ENCODE results near the gene DDHD1.
A peak's percentile ranks its signal among the peaks of the same experiment; 100 is the strongest.

The DDHD1 gene

DNA sequence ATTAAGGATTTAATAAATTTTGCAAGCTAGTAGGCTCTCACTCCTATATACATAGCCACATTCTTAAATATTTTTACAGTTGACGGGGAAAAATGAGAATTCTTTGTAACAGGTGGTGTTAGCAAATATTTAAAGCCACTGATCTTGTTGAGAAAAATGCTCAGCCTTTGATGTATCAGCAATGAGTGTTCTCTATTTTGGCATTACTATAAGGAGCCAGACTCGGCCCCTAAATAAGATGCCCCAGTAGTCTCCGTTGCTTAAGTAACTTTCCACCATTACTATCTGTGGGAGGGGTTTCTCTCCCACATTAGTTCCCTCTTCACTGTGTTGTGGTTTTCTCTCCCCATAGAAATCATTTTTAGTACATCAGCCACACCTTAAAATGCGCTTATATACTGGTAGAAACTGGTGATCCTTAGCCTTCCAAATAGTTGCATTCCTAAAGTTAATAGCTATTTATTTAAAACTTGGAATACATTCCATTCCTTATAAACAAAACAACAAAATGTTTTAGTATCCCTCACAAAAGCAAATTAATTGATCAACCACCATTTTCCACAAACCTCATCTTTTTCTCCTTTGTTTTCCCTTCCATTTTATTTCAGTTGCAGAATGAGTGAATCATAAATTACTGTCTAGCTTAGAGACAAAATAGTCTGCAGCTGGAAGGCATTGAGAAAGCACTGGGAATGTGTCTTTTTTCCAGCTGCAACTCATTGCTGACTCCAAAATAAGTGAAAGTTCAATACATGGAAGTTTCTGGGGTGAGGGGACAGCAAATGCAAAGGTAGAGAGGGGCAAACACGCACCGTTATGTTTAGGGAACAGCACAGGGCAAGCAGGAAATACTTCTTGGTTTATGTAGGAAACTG lies 117.5 kb downstream of the DDHD1 start:
- FAIRE-seq (peak; percentile 31), DNase-seq (ENCODE audit: insufficient read length, low spot score) (no peak)

DNA sequence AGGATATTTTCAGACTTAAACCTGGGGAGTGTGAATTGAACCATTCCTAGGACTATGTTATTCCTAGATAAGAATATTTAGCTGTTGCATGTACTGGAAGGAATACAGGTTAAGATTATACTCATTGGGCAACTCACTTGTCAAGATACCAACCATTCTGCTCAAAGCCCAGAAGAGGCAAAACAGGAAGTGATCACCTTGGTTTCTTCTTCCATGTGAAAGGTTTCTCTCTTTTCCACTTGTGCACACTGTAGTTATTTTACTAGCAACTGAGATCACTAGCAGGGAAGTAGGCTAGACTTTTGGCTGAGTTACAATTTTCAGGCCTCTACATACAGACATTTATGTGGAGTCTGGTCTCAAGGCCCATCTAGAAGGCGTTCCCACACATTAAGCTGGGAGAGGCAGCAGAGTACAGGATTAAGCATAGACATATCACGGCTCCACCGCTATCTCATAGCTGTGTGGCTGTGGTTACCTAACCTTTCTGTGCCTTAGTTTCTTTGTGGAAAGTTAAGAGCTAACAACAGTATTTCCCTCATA lies 118.4 kb downstream of the DDHD1 start:
- DNase-seq (ENCODE audit: insufficient read length, low spot score) = no peak
- peak; percentile 79 for FAIRE-seq

DNA sequence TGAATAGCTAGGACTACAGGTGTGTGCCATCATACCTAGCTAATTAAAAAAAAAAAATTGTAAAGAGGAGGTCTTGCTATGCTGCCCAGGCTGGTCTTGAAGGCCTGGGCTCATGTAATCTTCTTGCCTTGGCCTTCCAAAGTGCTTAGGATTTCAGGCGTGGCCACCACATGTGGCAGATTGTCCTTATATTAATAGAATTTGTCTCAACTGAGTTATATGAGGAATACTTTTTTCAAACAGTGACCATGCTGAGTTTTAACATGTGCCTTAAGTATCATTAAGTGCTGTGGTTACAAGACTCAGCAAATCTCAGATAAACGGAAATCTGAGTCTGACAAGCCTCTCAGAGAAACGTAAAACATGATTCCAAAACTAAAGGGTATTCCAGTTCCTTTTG lies 119.1 kb downstream of the DDHD1 start:
- FAIRE-seq (peak; percentile 28), DNase-seq (ENCODE audit: insufficient read length, low spot score) (no peak)

DNA sequence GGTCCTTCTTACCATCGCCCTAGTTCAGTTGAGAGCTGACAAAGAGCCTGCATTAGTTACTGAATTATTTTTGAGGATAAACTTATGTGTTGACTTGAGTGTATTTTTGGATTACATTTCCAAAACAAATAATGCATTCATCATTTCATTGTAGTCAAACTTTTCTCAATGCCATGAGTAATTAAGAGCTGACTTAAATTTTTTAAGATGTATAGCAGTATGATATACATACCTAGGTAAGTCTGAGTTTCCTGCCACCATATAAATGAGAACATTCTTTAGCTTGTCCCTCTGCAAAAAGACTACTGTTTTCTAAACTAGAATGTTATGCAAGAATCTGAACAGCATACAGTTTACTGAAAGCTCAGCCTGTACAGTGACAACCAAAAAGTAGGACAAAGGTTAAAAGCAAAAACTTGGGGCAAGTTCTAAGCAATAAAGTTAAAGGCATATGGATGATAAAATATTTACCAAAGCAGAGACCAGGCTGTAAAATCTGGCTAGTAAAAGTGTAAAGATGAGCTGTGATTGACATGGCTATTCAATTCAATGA lies 120.2 kb downstream of the DDHD1 start:
- FAIRE-seq = peak; percentile 73
- DNase-seq (ENCODE audit: insufficient read length, low spot score) = no peak

DNA sequence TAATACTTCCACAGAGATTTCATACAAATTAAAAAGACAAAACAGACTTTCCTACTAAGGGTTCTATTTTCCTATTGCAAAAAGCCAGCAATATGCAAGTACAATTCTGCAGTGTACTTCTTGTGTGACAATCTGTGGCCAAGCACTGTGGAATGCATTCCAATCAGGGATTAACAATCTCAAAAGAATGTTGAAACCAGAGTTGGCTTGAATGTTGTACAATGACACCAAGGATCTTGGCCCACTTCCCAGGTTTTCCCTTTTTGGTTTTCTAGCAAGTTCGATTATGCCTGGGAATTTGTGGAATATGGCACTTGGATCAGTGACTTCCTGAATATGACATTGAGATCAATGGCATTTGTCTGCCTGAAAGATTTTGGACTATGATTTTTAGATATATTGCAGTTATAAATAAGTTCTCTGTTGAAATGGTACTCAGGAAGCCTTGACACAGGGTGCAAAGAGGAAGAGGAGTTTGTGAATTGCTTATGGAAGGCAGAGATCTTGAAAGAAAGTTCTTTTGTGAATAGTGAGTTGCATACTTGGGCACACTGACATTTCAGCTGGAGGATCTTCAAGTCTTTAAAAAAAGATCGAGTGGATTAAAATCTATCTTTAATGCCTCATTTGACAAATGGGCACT lies 120.8 kb downstream of the DDHD1 start:
- peak; percentile 71 for DNase-seq (ENCODE audit: insufficient read length, low spot score)

DNA sequence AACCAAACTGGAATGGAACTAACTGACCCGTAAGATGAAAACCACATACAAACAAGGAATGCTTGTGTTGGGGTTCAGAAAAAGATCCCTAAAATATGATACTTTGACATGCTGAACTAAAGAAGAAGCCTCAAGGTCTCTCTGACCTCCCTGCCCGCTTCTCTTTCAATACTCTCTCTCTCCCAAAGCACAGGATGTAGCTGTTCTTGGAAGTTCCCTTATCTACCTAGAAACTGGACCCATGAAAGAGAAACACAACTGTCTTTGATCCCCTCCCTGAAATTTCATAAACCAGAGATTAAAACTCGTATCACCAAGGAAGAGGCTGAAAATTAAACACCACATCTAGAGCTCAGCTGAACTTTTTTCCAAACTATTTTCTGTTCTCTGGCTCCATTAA lies 125.6 kb downstream of the DDHD1 start:
- DNase-seq (ENCODE audit: insufficient read length, low spot score) (no peak), FAIRE-seq (no peak)

More for the DNA sequence above, 120.8 kb downstream of the DDHD1 start:
- peak; percentile 98 for FAIRE-seq

DNA sequence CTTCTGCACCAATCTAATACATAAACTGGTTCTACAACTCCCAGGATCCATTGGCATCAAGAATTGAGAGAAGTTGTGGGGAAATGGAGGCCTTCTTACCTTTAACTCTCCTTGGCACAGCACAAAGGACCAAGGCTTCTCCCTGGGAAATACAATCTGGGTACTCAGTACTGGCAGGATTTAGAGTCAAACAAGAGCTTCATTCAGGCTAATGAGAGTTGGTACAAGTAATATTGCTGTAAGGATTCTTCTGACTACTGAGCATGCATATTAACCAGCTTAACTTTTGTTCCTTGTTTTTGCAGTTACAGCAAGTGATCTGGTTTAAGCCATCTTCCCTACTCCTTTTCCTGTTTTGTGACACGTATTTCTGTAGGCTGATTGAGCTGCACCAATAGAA lies 126.1 kb downstream of the DDHD1 start:
- FAIRE-seq (peak; percentile 13), DNase-seq (ENCODE audit: insufficient read length, low spot score) (no peak)

DNA sequence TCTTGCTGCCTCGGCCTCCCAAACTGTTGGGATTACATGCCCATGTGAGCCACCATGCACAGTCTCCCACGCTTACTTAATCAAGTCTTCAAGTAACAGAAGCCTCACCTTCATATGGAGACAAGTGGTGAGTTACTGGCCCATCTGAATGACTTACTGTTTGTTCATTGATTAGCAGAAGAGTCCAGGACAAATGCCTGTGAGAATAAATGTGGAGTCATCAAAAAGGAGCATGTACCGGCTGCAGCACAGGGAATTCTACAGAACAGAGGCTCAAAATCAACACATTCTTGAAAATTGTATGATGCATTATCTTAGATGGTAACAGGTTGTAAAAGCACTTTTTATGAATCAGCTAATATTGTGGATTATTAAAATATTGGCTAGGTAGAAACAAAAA lies 129.8 kb downstream of the DDHD1 start:
- FAIRE-seq (no peak), DNase-seq (ENCODE audit: insufficient read length, low spot score) (no peak)

DNA sequence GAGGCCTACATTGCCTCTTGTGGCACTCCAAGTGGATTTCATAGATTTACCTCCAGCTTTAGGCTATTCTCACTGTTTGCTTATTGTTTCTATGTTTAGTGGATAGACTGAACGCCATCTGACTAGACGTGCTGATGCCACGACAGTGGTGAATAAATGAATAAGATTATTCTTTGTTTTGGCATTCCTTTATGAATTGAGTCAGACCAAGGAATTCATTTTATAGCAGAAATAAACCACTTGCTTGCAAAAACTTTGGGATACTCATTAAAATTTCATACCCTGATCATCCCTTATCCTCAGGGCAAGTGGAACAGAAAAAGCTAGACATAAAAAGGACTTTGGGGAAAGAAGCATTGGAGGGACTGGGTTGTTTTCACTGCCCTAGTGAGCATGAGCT lies 130.5 kb downstream of the DDHD1 start:
- DNase-seq (ENCODE audit: insufficient read length, low spot score) = peak; percentile 37
- FAIRE-seq = peak; percentile 81

DNA sequence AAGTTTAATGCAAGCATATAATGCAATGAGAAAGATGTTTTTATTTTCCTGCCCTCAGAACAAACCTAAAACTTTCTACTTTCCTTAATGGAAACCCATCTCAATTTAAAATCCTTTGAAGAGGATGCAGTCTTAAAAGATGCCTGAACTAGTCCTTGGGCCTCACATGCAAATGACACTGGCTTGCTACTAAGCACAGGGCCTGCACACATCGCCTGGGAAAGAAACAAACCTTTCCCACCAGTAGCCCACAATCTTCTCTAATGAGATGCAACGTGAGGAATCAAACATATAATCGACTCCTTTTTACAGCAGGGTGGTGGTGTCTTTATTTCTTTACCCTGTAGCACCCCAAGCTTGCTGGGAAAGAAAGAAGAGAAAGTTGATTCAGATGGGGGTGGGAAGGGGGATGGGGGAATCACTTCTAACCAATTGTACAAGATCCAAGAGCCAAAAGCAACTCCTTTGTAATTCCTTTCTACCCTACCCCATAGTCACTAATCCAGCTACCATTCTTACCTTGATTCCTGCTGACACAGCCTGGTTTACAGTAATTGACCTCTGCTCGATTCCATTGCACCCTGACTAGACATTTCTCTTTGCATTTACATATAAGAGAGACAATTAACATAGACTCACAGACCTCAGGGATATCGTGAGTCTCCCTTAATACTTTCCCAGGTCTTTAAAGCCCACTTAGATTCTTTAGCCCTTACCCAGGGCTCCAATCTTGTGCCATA lies 132.8 kb downstream of the DDHD1 start:
- DNase-seq (ENCODE audit: insufficient read length, low spot score) (no peak), FAIRE-seq (peak; percentile 55)

DNA sequence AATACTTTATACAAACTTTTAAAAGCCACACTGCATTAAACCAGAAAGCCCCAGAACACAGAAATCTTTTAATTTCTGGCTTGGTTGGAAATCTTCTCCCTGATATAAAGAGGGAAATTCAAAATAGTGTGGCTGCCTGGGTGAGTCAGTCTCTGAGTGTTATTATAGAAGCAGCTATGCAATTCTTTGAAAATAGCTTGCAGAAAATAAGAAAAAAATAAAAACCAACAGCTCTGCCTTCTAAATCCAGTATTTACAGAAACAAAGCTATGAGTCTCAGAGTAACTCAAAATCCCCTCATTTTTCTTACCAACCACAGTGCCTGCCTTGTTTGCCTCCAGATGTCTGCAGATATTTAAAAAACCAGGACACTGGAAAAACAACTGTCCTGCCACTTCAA lies 133.7 kb downstream of the DDHD1 start:
- no peak for DNase-seq (ENCODE audit: insufficient read length, low spot score)
- no peak for FAIRE-seq

DNA sequence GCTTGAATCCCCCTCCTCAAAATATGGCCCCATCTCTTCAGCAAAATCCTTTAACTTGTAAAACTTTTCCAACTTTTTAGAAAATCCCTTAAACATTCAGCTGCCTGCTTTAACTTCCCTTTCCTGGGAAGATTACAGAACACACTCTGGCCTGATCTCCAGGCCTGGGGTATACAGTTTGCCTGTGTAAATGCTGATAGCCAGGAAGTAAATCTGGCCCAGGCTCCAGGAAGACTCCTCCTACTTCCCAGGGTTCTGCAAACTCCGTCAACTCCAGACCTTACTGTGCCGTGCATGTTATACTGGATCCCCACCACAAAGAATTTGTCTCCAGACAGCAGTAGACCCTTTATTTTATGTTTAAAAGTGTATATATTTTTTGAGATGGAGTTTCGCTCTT lies 135.3 kb downstream of the DDHD1 start:
- DNase-seq (ENCODE audit: insufficient read length, low spot score) = no peak
- FAIRE-seq = no peak

DNA sequence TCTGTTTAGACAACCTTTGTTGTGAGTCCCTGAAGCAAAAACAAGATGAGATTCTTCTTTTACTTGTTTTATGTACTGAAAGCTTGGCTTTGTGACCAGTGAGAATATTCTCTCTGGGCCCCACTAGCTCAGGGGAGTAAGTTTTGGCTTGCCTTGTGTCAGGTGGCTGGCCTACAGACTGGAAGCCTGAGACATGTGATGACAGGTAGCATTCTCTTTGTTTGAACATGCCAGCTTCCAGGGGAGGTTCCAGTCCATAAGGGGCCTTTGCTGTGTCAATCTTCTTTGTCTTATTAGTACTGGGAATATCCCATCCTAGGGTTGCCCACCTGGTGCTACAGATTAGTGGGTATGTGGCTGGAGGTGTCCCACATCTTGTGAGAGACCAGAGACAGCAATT lies 136.2 kb downstream of the DDHD1 start:
- no peak for FAIRE-seq
- DNase-seq (ENCODE audit: insufficient read length, low spot score) = no peak

DNA sequence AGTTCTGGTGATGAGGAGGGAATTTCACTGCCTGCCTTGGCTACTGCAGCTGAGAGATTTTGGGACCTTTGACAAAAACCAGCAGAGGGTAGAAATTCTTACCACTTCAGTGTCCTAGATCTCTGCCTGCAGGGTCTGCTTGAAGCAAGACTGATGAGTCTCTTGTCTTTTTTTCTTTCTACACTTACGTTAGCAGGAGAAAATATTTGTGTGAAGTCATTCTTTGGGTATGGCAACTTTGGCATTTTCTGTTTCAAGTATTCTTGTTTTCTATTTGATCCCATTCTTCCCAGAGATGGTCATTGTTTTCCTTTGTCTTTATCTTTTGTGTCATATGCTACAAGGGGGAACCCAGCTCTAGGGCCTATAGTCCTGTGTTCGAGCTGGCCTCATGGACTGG lies 136.6 kb downstream of the DDHD1 start:
- FAIRE-seq (no peak), DNase-seq (ENCODE audit: insufficient read length, low spot score) (no peak)

DNA sequence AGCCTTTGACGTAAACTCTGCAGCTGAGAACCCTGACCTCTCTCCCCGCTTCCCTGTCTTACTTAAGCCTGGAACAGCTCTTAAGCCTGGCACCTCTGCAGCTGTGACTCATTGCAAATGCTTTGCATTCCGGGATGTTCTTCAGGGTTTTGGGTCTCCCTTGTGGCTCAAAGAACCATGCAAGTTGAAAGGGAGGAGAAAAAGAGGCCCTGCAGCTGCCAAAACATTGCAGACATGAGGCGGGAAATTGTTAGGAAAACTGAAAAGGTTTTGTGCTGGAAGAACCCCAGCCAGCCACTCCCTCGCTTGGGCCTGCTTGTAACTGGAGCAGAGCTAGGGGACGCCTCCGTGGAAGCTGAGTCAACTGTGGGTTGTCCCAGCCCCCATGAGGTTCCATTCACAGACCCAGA lies 142.1 kb downstream of the DDHD1 start:
- peak; percentile 97 for FAIRE-seq
- DNase-seq (ENCODE audit: insufficient read length, low spot score) = peak; percentile 95

DNA sequence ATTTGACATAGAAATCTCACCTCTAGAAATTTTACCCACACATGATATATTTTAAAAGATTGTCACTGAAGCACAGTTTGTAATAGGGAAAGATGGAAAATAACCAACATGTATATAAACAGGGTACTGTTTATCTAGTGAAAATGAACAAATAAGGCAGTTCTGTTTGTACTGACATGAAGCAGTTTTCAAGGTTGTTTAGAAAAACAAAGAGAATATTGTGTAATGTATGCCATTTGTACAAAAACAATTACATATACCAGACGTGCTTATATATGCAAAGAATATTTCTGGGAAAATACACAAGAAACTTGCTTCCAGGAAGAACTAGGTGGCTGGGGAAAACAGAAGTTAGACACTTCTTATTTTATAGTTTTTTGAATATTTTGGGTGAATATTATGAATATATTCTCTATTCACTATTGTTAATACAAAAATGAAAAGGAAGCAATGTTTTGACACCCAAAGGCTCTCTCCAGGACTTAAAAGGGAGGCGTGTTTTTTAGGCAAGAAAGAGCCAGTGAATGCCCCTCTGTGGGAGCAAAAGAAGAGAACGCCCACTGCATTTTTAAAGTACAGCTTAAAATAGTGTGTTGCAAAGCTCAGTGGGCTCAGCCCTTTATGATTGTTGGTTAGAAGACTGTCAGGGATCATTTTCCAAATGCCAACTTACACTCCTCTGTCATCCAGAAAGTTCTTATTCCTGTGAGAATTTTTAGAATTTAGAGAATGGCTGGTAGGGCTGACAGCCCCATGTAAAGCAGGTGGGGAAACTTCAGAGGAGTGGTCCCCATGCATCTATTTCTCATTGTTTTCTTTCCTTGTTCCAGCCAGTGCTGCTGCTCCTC lies 142.7 kb downstream of the DDHD1 start:
- FAIRE-seq = no peak
- no peak for DNase-seq (ENCODE audit: insufficient read length, low spot score)

DNA sequence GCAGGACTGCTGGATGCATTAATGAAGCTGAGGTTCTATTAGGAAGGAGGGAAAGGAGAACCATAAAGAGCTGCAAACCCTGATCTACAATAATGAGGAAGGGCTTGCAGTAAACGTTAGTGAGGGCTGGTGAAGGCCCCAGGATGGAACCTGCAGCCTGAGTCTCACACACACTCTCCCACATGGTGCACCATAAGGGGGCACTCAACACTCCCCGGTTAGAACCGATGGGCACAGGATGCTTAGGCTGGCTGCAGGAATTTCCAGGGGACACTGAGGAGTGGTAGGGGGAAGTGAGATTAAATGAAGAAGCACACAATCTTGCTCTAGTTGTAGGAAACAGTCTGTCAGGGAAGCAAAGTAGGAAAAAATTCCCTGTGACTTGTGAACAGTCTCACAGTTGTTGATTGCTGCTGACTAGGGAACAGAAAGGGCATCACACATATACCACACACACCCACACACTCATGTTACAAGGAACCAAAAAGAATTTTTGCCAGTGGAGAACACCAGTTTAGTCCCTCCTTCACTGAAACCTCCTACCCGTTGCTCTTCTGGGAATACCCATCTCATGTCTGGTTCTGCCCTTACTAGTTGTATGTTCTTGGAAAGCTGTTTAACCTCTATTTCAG lies 146.1 kb downstream of the DDHD1 start:
- FAIRE-seq (peak; percentile 82), DNase-seq (ENCODE audit: insufficient read length, low spot score) (no peak)

DNA sequence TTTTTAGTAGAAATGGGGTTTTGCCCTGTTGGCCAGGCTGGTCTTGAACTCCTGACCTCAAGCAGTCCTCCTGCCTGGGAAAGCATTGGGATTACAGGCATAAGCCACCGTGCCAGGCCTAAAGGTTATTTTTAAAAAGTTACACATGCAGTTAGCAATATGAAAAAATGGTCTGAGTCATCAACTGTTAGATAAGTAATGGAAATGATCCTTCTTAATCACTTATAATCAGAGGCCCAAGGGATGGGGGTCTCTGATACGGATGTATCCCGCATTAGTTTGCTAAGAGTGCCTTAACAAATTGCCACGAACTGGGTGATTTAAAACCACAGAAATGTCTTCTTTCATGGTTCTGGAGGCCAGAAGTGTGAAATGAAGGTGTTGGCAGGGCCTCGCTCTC lies 148.1 kb downstream of the DDHD1 start:
- FAIRE-seq = no peak
- DNase-seq (ENCODE audit: insufficient read length, low spot score) = no peak

DNA sequence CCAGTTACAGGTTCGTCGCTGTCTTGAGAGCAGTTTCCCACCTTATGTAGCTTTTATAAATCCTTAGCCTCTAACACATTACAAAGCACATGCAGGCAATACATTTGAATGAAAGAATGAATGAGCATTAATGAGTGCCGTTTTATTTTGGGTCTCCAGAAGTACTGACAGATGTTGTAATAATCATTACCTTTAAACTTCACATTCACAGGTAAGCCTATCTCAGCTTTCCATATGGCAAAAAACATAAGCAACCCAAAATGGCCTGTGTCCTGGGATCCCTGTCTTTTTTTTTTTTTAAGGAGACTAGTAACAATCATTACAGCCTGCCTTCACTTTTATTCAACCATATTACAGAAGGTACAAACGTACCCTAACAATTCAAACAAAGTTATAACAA lies 149.3 kb downstream of the DDHD1 start:
- FAIRE-seq (peak; percentile 13), DNase-seq (ENCODE audit: insufficient read length, low spot score) (no peak)

DNA sequence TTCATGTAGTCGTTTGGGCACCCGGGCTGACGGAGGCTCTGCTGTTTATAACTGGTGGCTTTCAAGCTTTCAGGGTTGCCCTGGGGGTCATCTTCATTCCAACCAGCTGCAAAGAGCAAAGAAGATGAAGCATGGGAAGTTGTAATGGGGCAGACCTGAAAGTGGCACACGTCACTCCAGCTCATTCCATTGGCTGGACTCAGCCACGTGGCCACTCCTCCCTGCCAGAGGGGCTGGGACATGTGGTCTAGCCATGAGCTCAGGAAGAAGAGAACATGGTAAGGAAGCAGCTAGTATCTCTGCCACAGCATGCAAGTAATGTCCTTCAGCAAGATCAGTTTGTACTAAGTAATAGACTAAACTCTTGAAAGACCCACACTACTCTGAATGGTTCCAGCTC lies 150.5 kb downstream of the DDHD1 start:
- DNase-seq (ENCODE audit: insufficient read length, low spot score) = no peak
- FAIRE-seq = peak; percentile 94
